Measurements from ENCODE around the gene MERTK.

MERTK gene

DNA sequence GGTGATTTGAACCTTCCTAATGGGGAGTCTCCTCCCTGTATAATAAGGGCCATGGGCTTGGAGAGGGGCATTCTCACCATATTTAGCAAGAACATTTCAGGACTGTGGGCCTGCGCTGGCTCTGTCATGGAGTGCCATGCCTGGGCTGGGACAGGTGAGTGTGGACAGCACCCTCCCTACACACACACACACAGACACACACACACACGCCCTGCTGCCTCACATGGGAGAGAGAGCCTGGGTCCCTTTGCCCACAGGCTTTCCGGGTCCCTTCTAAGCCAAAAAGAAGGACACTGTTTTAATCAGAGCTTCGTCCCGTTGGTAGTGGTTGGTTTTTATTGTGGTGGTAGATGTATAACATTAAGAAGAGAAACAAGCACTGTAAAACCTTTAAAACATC lies 125.3 kb downstream of the MERTK start:
- H3K27me3 ChIP-seq (replicated peaks; ENCODE audit: insufficient read depth, low read length): no peaks in the 10 kb centered on the region

DNA sequence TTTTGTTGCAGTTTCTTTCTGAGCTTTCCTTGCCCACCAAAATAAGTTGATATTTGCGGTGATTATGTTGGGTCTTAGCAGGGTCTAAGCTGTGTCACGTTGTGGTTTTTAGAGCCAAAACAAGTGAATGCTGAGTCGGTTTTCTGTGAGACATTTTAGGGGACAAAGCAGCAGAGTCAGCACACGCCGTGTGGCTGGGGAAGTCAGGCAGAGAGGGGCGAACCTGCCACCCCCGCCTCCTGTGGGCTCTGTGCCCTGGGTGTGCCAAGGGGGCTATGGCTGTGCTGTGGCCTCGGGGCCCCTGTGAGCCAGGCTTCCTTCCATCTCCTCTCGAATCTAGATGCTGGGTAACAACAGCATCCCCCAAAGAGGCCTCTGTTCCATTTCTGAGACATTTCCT lies 125.8 kb downstream of the MERTK start:
- Histone ChIP-seq H3K4me3 (ENCODE audit: low read length) (peak overlapping the region; percentile 13), H3K4me2 (ENCODE audit: low read depth, low read length) (peak overlapping the region; percentile 78), H3K27ac (ENCODE audit: low read length) (peak overlapping the region; percentile 90), H3K9me2 (replicated peaks; ENCODE audit: insufficient read depth, low read length) (no peaks in the 10 kb centered on the region), H3K79me2 (ENCODE audit: low read length) (no peaks in the 10 kb centered on the region), H3F3A (ENCODE audit: insufficient read depth, low read length) (peaks cover 14% of the 10 kb centered on the region), H3K4me1 (ENCODE audit: low read length) (peaks cover 24% of the 10 kb centered on the region), H3K27me3 (replicated peaks; ENCODE audit: insufficient read depth, low read length) (no peaks in the 10 kb centered on the region), H4K20me1 (ENCODE audit: insufficient read depth, low read length) (no peaks in the 10 kb centered on the region), H3K9ac (ENCODE audit: low read length) (peak overlapping the region; percentile 71), H3K9me3 (replicated peaks; ENCODE audit: insufficient read depth, low read length) (no peaks in the 10 kb centered on the region), H2AFZ (ENCODE audit: low read length) (peak overlapping the region; percentile 69), H3K36me3 (replicated peaks; ENCODE audit: insufficient read depth, low read length) (no peaks in the 10 kb centered on the region)
- TF ChIP-seq CTCF (IDR thresholded peaks at IDR 0.05; ENCODE audit: low read length) (no peak), EZH2phosphoT487 (IDR thresholded peaks at IDR 0.05; ENCODE audit: low read length) (no peak), EZH2 (optimal IDR thresholded peaks at IDR 0.05; ENCODE audit: low read depth, low read length) (no peak)
- DNase-seq: peak; percentile 85

More for the DNA sequence above, 125.3 kb downstream of the MERTK start:
- H3F3A ChIP-seq (ENCODE audit: insufficient read depth, low read length): peaks cover 14% of the 10 kb centered on the region
- H3K36me3 ChIP-seq (replicated peaks; ENCODE audit: insufficient read depth, low read length): no peaks in the 10 kb centered on the region
- H3K4me2 ChIP-seq (ENCODE audit: low read depth, low read length): peak overlapping the region; percentile 78
- no peaks in the 10 kb centered on the region for H3K9me2 ChIP-seq (replicated peaks; ENCODE audit: insufficient read depth, low read length)
- TF ChIP-seq CTCF (IDR thresholded peaks at IDR 0.05; ENCODE audit: low read length) (no peak), EZH2phosphoT487 (IDR thresholded peaks at IDR 0.05; ENCODE audit: low read length) (no peak), EZH2 (optimal IDR thresholded peaks at IDR 0.05; ENCODE audit: low read depth, low read length) (no peak)
- peak overlapping the region; percentile 69 for H2AFZ ChIP-seq (ENCODE audit: low read length)
- H3K9me3 ChIP-seq (replicated peaks; ENCODE audit: insufficient read depth, low read length): no peaks in the 10 kb centered on the region
- peaks cover 24% of the 10 kb centered on the region for H3K4me1 ChIP-seq (ENCODE audit: low read length)
- H3K27ac ChIP-seq (ENCODE audit: low read length): peak overlapping the region; percentile 90
- no peaks in the 10 kb centered on the region for H4K20me1 ChIP-seq (ENCODE audit: insufficient read depth, low read length)
- H3K4me3 ChIP-seq (ENCODE audit: low read length): peak overlapping the region; percentile 13
- H3K79me2 ChIP-seq (ENCODE audit: low read length): no peaks in the 10 kb centered on the region
- peak overlapping the region; percentile 71 for H3K9ac ChIP-seq (ENCODE audit: low read length)
- DNase-seq: peak; percentile 27

DNA sequence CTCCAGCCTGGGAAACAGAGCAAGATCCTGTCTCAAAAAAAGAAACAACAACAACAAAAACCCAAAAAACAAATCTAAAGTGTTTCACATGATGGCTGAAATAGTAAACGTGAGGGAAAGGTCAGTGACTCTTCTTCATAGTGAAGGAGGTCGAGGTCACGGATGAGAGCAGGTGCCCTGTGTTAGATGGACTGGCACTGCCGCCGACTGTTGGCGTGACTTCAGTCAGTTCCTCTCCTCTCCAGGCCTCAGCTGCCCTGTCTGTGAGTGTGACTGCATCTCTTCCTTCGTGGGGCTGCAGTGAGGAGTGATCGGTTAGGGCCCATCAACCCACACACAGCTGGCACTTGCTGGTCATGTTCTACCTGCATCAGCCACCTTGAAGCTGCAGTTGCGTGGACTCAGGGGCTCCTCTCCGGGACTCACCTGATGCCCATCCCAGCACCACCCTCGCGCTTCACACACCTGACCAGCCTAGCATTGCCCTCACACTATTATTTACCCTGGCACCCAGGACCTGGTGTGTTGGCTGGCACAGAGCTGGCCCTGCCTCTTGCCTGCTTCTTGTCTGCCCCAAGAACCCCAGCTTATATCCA lies 126.6 kb downstream of the MERTK start:
- peak overlapping the region; percentile 90; the same call in 1 of the 2 replicates for H3K27ac ChIP-seq (ENCODE audit: low read length)

More for the DNA sequence above, 126.6 kb downstream of the MERTK start:
- peak overlapping the region; percentile 69; the same call in 1 of the 2 replicates for H2AFZ ChIP-seq (ENCODE audit: low read length)
- no peaks in the 10 kb centered on the region for H3K27me3 ChIP-seq (replicated peaks; ENCODE audit: insufficient read depth, low read length)
- H4K20me1 ChIP-seq (ENCODE audit: insufficient read depth, low read length): no peaks in the 10 kb centered on the region
- no peaks in the 10 kb centered on the region for H3K79me2 ChIP-seq (ENCODE audit: low read length)
- H3K9ac ChIP-seq (ENCODE audit: low read length): no peak overlapping the region; the same call in 1 of the 2 replicates
- DNase-seq: no peak
- H3F3A ChIP-seq (ENCODE audit: insufficient read depth, low read length): peaks cover 14% of the 10 kb centered on the region
- no peak for TF ChIP-seq EZH2phosphoT487 (IDR thresholded peaks at IDR 0.05; ENCODE audit: low read length)
- TF ChIP-seq CTCF (IDR thresholded peaks at IDR 0.05; ENCODE audit: low read length): no peak
- TF ChIP-seq EZH2 (optimal IDR thresholded peaks at IDR 0.05; ENCODE audit: low read depth, low read length): no peak
- H3K9me3 ChIP-seq (replicated peaks; ENCODE audit: insufficient read depth, low read length): no peaks in the 10 kb centered on the region
- H3K9me2 ChIP-seq (replicated peaks; ENCODE audit: insufficient read depth, low read length): no peaks in the 10 kb centered on the region
- no peaks in the 10 kb centered on the region for H3K36me3 ChIP-seq (replicated peaks; ENCODE audit: insufficient read depth, low read length)
- no peak overlapping the region for H3K4me3 ChIP-seq (ENCODE audit: low read length)
- no peak overlapping the region; the same call in 1 of the 2 replicates for H3K4me2 ChIP-seq (ENCODE audit: low read depth, low read length)
- peaks cover 24% of the 10 kb centered on the region for H3K4me1 ChIP-seq (ENCODE audit: low read length)

Data from MM.1S (cell line).